AG04450 (cell line): ENCODE data around the gene ZCCHC13. TPM values are rescaled to one million over a fixed set of nuclear protein-coding genes. Genes with fewer than 3 reads are reported as not detected.
A peak's percentile ranks its signal among the peaks of the same experiment; 100 is the strongest.

ENCODE experiments used
- CTCF ChIA-PET: fragments of 300-600, 350-600 bp; formaldehyde crosslinking; extraction: SDS; loops from one replicate; lab custom pipeline; 2022; ENCODE audit warnings: antibody characterized with exemption, inconsistent platforms; lab: Charles Lee
- POLR2A ChIA-PET: fragments of 350-600 bp; formaldehyde crosslinking; extraction: SDS; loops from one replicate; lab custom pipeline; 2021; ENCODE audit warnings: antibody characterized with exemption, inconsistent platforms; lab: Yijun Ruan, JAX
- DNase-seq: peaks from one replicate; pipeline ENCODE4 v3.0.0-alpha.2; 2011; ENCODE audit warnings: low read depth, low spot score
- H3K27ac ChIP-seq: one replicate; pipeline ENCODE4 v1.5.1; 2012; ENCODE audit warnings: low read depth, low read length, control low read depth
- H3K27me3 ChIP-seq: one replicate; pipeline ENCODE4 v1.6.0; 2012; ENCODE audit warnings: low read length; ENCODE audit not compliant: control insufficient read depth, insufficient read depth
- H3K4me3 ChIP-seq: 2 replicates; pipeline ENCODE4 v1.5.1; 2011; ENCODE audit warnings: mild to moderate bottlenecking, low read depth, low read length, control low read depth
- H3K9me3 ChIP-seq: 2 replicates; pipeline ENCODE4 v1.5.1; 2012; ENCODE audit warnings: low read length; ENCODE audit not compliant: control insufficient read depth, insufficient read depth
- polyA plus RNA-seq: library from polyadenylated mRNA; depleted of rRNA; stranded (reverse); fragments of >200 nt; gene quantifications from 2 replicates; pipeline ENCODE4 v1.2.3, GENCODE V29; 2011
- TF ChIP-seq, protein P1 (sequence below): IDR thresholded peaks from 2 replicates; pipeline ENCODE4 v1.5.1; 2011; ENCODE audit warnings: low read depth, low read length, control low read depth, inconsistent platforms

Gene ZCCHC13
- polyA plus RNA-seq, 1 experiment = not detected

- Histone ChIP-seq H3K27me3 (no peaks in the 10 kb centered on the region), H3K27ac (no peak overlapping the region), H3K9me3 (peaks cover 9% of the 10 kb centered on the region; the same call in 1 of the 2 replicates), H3K4me3 (no peak overlapping the region)
- TF ChIP-seq, protein P1, sequence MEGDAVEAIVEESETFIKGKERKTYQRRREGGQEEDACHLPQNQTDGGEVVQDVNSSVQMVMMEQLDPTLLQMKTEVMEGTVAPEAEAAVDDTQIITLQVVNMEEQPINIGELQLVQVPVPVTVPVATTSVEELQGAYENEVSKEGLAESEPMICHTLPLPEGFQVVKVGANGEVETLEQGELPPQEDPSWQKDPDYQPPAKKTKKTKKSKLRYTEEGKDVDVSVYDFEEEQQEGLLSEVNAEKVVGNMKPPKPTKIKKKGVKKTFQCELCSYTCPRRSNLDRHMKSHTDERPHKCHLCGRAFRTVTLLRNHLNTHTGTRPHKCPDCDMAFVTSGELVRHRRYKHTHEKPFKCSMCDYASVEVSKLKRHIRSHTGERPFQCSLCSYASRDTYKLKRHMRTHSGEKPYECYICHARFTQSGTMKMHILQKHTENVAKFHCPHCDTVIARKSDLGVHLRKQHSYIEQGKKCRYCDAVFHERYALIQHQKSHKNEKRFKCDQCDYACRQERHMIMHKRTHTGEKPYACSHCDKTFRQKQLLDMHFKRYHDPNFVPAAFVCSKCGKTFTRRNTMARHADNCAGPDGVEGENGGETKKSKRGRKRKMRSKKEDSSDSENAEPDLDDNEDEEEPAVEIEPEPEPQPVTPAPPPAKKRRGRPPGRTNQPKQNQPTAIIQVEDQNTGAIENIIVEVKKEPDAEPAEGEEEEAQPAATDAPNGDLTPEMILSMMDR = no peak
- POLR2A ChIA-PET = no interaction called here
- DNase-seq = no peak
- CTCF ChIA-PET = no interaction called here
These were observed 19.5 kb upstream of the ZCCHC13 start for GRCh38 chrX:74284391-74284952.

DNA sequence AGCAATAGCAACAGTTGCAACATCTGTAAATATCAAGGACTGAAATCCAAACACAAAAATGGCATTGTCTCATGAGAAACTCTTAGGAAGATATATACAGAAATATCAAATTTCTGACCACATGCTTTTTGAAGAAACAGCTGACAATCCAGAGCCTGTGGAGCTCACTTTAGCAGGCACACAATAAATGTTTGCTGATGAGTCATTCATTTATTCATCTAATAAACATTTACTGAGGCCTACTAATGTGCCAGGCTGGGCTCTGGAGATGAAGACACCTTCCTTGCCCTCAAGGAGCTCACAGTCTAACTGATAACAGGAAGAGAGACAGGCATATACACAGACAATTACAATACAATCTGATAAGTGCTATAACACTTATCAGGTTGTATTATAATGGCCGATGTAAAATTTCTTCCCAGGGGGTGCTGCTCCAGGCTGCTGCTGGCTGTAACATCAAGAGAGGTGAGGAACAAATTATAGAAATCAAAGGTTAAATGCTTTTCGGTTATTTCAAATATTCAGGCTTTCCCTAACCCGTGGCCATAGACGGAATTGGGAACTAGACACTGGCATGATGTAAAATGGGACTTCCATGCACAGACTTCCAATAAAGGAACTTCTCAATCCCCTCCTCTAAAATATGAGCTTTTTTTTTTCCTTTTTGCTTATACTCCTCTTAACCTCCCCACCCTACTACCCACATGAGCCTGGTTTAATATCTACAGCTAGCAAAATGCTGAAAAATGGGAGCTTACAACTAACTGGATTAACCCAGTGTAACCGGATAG, 16.8 kb upstream of the ZCCHC13 start:
- ChIA-PET POLR2A (interaction anchor here (0.7 to 1.0 kb wide), 2 partner anchors 22 to 37 kb away, joined by 3 to 7 read pairs; no protein-coding TSS in a partner anchor), CTCF (no interaction called here)
- no peak overlapping the region for H3K4me3 ChIP-seq
- H3K27ac ChIP-seq = peak overlapping the region; percentile 61
- no peaks in the 10 kb centered on the region for H3K27me3 ChIP-seq
- peak; percentile 47 for DNase-seq
- peaks cover 9% of the 10 kb centered on the region; the same call in 1 of the 2 replicates for H3K9me3 ChIP-seq
- TF ChIP-seq, protein P1 = no peak

GRCh38 chrX:74291577-74291963, 12.4 kb upstream of the ZCCHC13 start:
- POLR2A ChIA-PET = interaction anchor here (0.9 to 2.0 kb wide), 5 partner anchors 18 to 374 kb away, joined by 3 to 7 read pairs (median 4); no protein-coding TSS in a partner anchor
- TF ChIP-seq, protein P1 = no peak
- Histone ChIP-seq H3K9me3 (peaks cover 9% of the 10 kb centered on the region; the same call in 1 of the 2 replicates), H3K27ac (peak overlapping the region; percentile 94), H3K27me3 (no peaks in the 10 kb centered on the region), H3K4me3 (peak overlapping the region; percentile 81)
- CTCF ChIA-PET = interaction anchor here (1.0 kb wide), 1 partner anchor 52 kb away, joined by 4 read pairs; no protein-coding TSS in a partner anchor
- no peak for DNase-seq

DNA sequence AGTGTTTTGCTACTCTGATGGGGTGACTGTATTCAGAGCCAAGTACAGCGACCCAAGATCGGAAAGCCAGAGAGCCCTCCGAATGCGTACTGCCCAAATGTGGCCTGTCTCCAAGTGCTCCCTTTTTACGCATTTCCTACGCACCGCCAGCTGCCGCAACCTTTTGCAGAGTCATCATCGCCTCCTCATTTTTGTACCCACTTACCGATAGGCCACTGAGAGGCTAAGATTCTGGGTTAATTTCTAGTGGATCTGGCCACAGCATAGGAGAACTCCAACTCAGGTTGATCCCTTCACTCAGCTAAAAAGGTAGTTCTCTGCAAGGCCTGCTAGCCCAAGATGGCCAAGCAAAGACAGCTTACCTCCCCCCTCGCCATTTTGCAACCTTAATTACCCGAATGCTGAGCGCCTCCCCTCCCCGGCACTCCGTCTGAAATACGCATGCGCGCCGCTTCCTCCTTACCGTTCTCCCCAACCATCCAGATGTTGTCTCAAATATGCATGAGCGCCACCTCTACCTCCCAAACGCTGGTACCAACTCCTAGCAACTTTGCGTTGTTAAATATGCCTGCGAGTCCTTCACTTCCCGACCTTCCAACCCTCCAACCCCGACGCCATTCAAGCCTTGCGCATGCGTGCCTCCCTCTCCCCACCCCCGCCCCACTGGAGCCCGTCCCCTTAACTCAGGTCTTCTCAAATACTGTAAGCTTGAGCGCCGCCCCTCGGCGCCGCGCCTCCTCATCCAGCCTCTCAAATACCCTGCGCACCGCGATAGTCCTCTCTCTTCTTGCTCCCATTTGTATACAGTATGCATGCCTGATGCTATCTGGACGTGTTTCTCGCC, 11.8 kb upstream of the ZCCHC13 start:
- no peaks in the 10 kb centered on the region for H3K27me3 ChIP-seq
- POLR2A ChIA-PET = interaction anchor here (0.6 to 2.0 kb wide), 7 partner anchors 18 to 375 kb away, joined by 3 to 10 read pairs (median 4); partner anchors contain the start of gene RLIM
- peak overlapping the region; percentile 94 for H3K27ac ChIP-seq
- CTCF ChIA-PET = interaction anchor here (1.0 kb wide), 1 partner anchor 51 kb away, joined by 4 read pairs; no protein-coding TSS in a partner anchor
- H3K4me3 ChIP-seq = peak overlapping the region; percentile 81
- peak; percentile 75 for DNase-seq
- H3K9me3 ChIP-seq = peaks cover 7% of the 10 kb centered on the region; the same call in 1 of the 2 replicates
- TF ChIP-seq, protein P1 = peak; percentile 32
